GM19438 (cell line): ENCODE data around the gene POU3F1.

Experiments used
- ATAC-seq: cut with Tn5 transposase; IDR thresholded peaks from one replicate; pipeline ENCODE4 v1.9.1; 2021; ENCODE audit warnings: low read depth; ENCODE audit not compliant: unreplicated experiment

POU3F1 gene

DNA sequence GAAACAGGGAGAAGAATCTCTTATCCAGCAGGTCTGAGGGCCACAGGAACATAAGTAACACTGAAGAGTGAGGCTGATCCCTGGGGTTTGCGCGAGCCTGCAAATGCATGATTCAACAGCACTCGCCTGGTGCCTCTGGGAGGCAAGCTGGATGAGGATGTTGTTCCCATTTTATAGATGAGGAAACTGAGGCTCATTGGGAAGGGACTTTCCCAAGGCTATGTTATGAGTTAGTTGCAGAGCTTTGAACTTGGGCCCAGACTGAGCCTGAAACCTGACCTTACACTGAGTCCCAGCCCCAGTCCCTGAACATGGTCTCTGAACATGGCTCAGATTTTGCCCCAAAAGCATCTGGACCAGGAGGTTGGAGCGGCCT lies 27.7 kb upstream of the POU3F1 start:
- ATAC-seq, result no peak

DNA sequence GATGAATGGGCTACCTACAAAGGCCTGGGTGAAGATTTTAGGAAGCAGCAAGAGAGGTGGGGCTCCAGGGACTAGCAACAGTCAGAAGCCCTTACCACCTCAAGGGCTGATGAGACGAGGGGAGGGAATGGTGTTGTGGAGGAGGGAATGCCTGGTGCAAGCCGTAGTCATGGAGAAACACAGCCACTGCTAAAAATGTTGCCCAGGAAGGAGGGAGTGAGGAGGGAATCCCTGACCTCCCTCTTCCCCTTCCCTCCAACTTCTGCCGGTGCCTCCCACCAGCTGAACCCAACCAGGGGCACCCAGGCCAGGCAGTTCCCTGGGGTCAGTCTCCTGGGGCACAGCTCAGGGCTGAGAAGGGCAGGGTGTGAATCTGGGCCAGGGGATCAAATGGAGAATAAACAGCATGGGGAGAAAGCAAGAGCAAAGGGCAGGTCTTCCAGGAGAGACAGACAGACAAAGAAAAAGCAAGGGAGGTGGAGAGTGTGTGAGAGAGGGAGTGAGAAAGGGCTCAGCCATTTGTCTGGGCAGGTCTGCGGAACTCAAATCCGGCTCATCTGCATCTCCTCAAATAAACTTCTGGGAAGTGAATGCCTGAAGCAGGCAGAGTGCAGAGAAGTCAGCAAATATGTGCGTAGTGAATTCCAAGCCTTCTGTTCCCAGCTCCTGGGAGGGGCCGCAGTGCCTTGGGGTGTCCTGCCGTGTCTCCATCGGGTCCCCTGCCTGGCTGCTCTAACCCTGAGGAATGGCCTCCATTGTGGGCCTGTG lies 27.1 kb upstream of the POU3F1 start:
- ATAC-seq, result no peak

- no peak for ATAC-seq
Measured at GRCh38 chr1:38072858-38073257, 26.3 kb upstream of the POU3F1 start.

GRCh38 chr1:38071312-38072256 lies 25.0 kb upstream of the POU3F1 start:
- no peak for ATAC-seq

DNA sequence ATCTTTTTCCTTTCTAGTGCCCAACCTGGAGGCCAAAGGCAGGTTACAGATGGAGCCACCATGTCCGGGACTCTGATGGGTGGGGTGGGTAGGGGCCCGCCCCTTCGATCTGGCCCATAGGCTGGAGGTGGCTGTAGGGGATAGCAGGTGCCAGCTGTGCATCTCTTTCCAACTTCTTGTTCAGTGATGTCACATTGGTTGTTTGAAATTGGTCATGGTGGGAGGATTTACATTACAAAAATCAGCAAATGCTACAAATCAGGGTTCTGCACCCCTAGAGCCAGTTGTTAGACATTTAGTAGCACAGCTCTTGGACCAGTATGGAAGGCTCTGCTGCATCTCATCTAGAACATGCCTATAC lies 22.4 kb upstream of the POU3F1 start:
- ATAC-seq, result no peak

DNA sequence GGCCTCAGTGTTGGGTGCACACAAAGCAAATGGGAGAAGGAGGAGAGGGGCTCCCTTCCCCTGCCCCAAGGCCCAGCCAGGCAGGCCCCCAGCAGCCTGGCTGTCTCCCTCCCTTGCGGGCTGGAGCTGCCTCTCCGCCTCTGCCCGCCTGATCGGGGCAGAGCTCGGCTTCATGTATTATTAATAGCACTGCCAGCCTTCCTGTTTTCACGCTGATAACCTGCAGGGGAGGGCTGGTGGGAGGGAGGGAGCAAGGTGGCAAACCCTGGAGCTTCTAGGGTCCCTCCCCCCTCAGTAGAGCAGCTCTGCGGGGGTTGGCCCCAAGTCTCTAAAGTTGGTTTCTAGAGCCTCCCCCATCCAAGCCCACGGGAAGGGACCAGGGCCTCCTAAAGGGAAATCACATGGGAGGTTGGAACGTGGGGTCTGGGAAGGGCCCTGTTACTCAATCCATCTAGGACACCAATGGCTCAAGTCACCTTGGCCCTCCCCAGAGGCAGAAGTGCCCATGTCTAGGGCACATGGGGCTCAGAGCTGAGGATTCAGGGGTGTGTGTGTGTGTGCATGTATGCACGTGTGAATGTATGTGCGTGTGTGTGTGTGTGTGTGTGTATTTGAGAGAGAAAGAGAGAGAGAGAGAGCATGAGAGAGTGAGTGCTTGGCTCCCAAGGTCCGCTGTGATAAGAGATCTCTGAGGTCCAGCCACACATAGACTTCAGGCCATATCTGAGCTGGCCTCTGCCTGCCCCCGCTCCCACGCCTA lies 21.8 kb upstream of the POU3F1 start:
- ATAC-seq, result no peak

- ATAC-seq, result no peak
Measured at GRCh38 chr1:38064197-38064903, 17.8 kb upstream of the POU3F1 start.

- ATAC-seq, result no peak
Measured at GRCh38 chr1:38063616-38064015, 17.0 kb upstream of the POU3F1 start.

- no peak for ATAC-seq
Measured at GRCh38 chr1:38062361-38063288, 16.0 kb upstream of the POU3F1 start.

- peak; percentile 60 for ATAC-seq
Measured at GRCh38 chr1:38061883-38062328, 15.3 kb upstream of the POU3F1 start.

GRCh38 chr1:38061290-38061689 lies 14.7 kb upstream of the POU3F1 start:
- no peak for ATAC-seq

DNA sequence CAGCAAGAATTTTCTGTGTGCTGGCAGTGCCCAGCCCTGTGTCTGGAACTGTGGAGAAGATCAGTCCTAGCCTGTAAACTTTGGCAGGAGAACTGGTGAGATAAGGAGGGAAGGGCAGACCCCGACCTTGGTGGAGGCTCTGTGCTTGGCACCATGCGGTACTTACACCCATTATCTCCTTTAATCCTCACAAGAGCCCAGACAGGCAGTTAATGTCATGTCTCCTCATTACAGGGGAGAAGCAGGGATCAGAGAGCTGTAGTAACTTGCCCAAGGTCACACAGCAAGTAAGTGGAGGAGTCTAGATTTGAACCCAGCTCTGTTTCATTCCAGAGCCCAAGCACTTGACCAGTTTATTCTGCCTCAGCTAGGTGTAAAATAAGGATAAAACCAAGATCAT lies 13.9 kb upstream of the POU3F1 start:
- ATAC-seq, result no peak

DNA sequence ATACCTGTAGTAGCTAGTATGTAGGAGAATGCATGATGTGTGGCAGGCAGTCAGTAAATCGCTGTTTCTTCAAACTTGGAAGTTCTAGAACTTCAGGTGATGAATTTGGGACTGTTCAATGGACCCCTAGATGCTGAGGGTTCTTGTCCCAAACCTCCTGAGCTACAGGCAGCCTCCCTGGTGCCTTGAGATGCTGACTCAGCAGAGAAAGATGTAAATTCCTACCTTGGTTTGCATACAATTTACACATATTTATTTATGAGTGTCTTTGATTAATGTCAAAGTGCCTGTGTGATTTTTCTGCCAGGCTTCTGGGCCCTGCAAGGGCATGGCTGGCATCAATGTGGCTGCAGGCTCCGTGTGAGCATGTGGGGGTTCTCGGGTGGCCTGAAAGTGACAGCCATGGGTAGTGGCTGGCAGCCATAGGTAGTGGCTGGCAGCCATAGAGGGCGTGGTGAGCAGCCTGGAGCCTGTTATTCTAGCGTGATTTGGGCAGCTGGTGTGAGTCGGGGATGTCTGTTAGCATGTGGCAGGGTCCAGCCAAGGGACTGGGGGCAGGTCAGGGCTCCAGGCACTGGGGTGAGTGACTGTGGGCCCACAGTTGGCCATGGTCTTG lies 13.2 kb upstream of the POU3F1 start:
- ATAC-seq, result no peak

DNA sequence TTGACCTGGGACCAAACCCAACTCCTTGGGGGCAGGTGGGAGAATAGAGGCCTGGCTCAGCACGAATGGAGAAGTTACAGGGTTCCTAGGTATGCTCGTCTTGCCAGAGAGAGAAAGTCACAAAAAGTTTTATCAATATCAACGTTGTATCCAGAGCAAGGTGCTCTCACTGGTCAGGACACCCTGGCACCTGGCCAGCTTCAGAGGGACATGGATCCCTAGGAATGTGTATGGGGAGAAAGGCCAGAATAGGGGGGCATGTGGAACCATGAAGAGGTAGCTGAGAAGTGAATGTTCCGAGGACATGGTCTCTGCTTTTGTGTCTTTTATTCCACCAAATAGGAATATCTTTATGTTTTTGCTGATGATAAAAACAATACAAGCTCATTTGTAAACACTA lies 9.4 kb upstream of the POU3F1 start:
- no peak for ATAC-seq

DNA sequence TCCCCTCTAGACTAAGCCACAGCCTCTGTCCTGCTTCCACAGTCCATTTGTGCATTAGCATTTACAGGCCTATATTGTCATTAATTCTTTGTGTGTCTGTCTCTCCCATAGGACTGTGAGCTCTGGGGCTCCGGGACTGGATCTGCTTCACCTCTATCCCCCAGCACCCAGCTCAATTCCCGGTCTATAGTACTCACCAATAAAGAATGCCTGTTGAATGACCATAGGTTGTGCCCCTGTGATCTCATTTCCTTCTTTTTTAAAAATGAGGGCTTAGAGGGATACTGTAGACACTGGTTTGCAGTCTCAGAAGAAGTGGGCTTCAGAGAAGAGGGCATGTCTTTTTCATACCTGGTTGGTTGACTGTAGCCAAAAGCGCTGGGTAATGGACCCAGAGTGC lies 8.8 kb upstream of the POU3F1 start:
- ATAC-seq, result no peak

GRCh38 chr1:38053416-38054091 lies 7.0 kb upstream of the POU3F1 start:
- no peak for ATAC-seq

DNA sequence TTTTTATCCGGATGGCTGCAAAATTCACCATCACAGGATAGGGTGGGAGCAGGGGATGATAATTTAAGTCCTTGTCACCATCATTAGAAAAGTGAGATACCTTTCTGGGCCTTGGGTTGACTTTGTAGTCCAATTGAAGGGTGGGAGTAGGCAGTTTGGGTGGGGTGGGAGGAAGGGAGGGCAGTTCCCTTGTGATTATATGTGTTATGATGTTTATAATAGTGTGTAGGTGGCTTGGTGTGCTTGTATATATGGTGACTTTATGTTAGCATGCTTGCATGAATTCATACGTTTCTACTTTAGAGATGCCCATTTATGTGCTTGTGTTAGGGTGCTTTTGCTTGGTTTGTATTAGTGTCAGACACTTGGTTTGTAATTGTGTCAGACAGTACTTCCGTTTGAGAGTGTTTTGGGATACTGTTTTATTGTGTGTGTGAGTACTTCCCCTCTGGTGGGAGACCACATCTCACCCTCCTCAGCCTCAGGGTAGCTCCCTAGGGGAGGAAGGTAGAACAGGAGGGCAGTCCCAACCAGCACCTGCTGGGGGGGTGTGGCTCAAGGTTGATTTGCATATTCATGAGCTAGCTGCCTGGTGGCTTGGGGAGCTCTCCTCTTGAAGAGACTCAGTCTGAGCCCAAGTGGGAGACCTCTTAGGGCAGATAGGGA lies 6.3 kb upstream of the POU3F1 start:
- ATAC-seq, result no peak

GRCh38 chr1:38051079-38051543 lies 4.5 kb upstream of the POU3F1 start:
- ATAC-seq, result no peak
